CD4-positive, alpha-beta memory T cell (primary cell): ENCODE measurements around the gene GKAP1. TPM values are rescaled to one million over a fixed set of nuclear protein-coding genes. Genes with fewer than 3 reads are reported as not detected.
"Not testable (repeated sequence)": the region's sequence is repeated elsewhere in the genome, so short reads cannot be mapped to it uniquely, and the experiment has no call there.

Experiments used
- CTCF ChIA-PET: fragments of 350-600 bp; sonication (Branson Sonifier 250); formaldehyde crosslinking; loops from one replicate; lab custom pipeline; 2021; ENCODE audit warnings: inconsistent platforms; ENCODE audit not compliant: partially characterized antibody; lab: Charles Lee
- POLR2A ChIA-PET: fragments of 350-600 bp; sonication (Branson Sonifier 250); formaldehyde crosslinking; loops from one replicate; lab custom pipeline; 2021; ENCODE audit not compliant: partially characterized antibody; lab: Charles Lee
- DNase-seq, 5 donors: peaks; one replicate each; pipeline versions ENCODE4 v3.0.0 to v3.0.0-alpha.2; 2020 to 2022; ENCODE audit warnings: mixed read lengths in 1 of 5
- H3K27ac ChIP-seq: one replicate; pipeline ENCODE4 v1.7.0; 2013; ENCODE audit warnings: low read depth, low read length
- H3K27me3 ChIP-seq: 2 replicates; pipeline ENCODE4 v1.7.0; 2013; ENCODE audit warnings: mild to moderate bottlenecking, low read length, moderate library complexity; ENCODE audit not compliant: insufficient read depth
- H3K36me3 ChIP-seq: 2 replicates; pipeline ENCODE4 v1.7.0; 2013; ENCODE audit warnings: mild to moderate bottlenecking, low read length, moderate library complexity; ENCODE audit not compliant: insufficient read depth
- H3K4me1 ChIP-seq: 2 replicates; pipeline ENCODE4 v1.7.0; 2013; ENCODE audit warnings: mild to moderate bottlenecking, low read length, moderate library complexity; ENCODE audit not compliant: insufficient read depth
- H3K4me3 ChIP-seq, 2 donors: one replicate each; pipeline ENCODE4 v1.7.0; 2013; ENCODE audit warnings: low read length in 2 of 2, mild to moderate bottlenecking in 1 of 2
- H3K9me3 ChIP-seq, 2 donors: one replicate each; pipeline ENCODE4 v1.7.0; 2013; ENCODE audit warnings: low read length in 2 of 2, control low read depth in 1 of 2; ENCODE audit not compliant: control insufficient read depth in 1 of 2
- H3K27ac Mint-ChIP-seq, 7 donors: one replicate each; pipeline ENCODE4 v1.8.0; 2020 to 2021; ENCODE audit warnings: mixed read lengths in 7 of 7, mild to moderate bottlenecking in 6 of 7, inconsistent platforms in 3 of 7, moderate library complexity in 3 of 7
- H3K27me3 Mint-ChIP-seq, 2 donors: one replicate each; pipeline ENCODE4 v1.8.0; 2020 to 2021; ENCODE audit warnings: mixed read lengths in 2 of 2
- H3K36me3 Mint-ChIP-seq, 2 donors: one replicate each; pipeline ENCODE4 v1.8.0; 2020 to 2021; ENCODE audit warnings: mixed read lengths in 2 of 2, inconsistent platforms in 1 of 2, mild to moderate bottlenecking in 1 of 2
- H3K4me1 Mint-ChIP-seq, 4 donors: one replicate each; pipeline ENCODE4 v1.8.0; 2020 to 2021; ENCODE audit warnings: mixed read lengths in 4 of 4, mild to moderate bottlenecking in 1 of 4
- H3K4me3 Mint-ChIP-seq, 8 donors: one replicate each; pipeline ENCODE4 v1.8.0; 2020 to 2021; ENCODE audit warnings: mixed read lengths in 8 of 8, mild to moderate bottlenecking in 7 of 8, moderate library complexity in 6 of 8, inconsistent platforms in 3 of 8
- H3K9me3 Mint-ChIP-seq, 8 donors: one replicate each; pipeline ENCODE4 v1.8.0; 2020 to 2021; ENCODE audit warnings: mixed read lengths in 8 of 8, mild to moderate bottlenecking in 5 of 8, inconsistent platforms in 3 of 8, moderate library complexity in 1 of 8
- intact Hi-C: fragments of 100-400 bp; cut with micrococcal nuclease; formaldehyde crosslinking; loops from one replicate; pipeline ENCODE4 v1.15.1; 2023
- polyA plus RNA-seq, 2 donors: library from polyadenylated mRNA; unstranded; fragments of 300-500 nt; fragmentation: Illumina TruSeq; gene quantifications; one replicate each; pipeline ENCODE4 v1.2.3, GENCODE V29; 2021
- total RNA-seq, 2 experiments: library from RNA; stranded (reverse); gene quantifications; one replicate each; pipeline ENCODE4 v1.2.3, GENCODE V29; 2021

Gene GKAP1
- total and polyA plus RNA-seq, 4 experiments from 2014 or later: 3.3 to 13.1 (median 9.0) TPM

DNA sequence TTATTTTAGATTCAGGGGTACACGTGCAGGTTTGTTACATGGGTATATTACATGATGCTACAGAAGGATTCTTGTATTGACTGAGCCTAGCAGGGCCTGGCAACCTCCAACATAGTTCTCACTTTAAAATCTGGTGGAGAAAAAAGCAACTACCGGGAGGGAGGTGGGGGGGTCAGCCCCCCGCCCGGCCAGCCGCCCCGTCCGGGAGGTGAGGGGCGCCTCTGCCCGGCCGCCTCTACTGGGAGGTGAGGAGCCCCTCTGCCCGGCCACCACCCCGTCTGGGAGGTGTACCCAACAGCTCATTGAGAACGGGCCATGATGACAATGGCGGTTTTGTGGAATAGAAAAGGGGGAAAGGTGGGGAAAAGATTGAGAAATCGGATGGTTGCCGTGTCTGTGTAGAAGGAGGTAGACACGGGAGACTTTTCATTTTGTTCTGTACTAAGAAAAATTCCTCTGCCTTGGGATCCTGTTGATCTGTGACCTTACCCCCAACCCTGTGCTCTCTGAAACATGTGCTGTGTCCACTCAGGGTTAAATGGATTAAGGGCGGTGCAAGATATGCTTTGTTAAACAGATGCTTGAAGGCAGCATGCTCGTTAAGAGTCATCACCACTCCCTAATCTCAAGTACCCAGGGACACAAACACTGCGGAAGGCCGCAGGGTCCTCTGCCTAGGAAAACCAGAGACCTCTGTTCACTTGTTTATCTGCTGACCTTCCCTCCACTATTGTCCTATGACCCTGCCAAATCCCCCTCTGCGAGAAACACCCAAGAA is 88.8 kb downstream of the GKAP1 start:
- H3K27me3 Mint-ChIP-seq, H3K9me3 ChIP-seq, intact Hi-C loops, H3K27ac Mint-ChIP-seq, H3K36me3 Mint-ChIP-seq, H3K9me3 Mint-ChIP-seq, CTCF ChIA-PET, H3K4me3 Mint-ChIP-seq, H3K27me3 ChIP-seq, H3K36me3 ChIP-seq, H3K4me3 ChIP-seq, H3K4me1 Mint-ChIP-seq, H3K27ac ChIP-seq, H3K4me1 ChIP-seq, POLR2A ChIA-PET, DNase-seq: not testable (repeated sequence)

DNA sequence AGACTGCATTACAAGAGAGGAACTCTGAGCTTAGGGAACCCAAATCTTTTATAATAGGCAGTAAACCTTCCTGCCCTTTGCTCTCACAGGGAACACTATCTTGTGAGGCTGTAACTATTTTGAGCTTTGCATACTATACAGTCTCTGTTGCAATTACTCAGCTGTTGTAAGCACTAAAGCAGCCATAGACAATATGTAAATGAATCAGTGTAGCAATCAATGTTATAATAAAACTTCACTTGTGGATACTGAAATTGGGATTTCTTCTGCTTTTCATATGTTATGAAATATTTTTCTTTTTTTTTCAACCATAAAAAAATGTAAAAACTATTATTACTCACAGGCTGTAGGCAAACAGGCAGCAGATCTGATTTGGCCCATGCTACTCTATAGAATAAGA is 93.1 kb downstream of the GKAP1 start:
- Histone ChIP-seq H3K9me3 (no peaks in the 10 kb centered on the region), H3K27me3 (no peaks in the 10 kb centered on the region), H3K27ac (no peak overlapping the region), H3K4me1 (no peaks in the 10 kb centered on the region), H3K36me3 (no peaks in the 10 kb centered on the region), H3K4me3 (no peak overlapping the region)
- no peak overlapping the region for H3K4me3 Mint-ChIP-seq
- no peak for DNase-seq
- ChIA-PET CTCF (no interaction called here), POLR2A (no interaction called here)
- H3K27me3 Mint-ChIP-seq: peaks cover 0 to 2% of the 10 kb centered on the region in 2 donors
- H3K4me1 Mint-ChIP-seq: no peaks in the 10 kb centered on the region
- H3K36me3 Mint-ChIP-seq: peaks cover 0 to 5% of the 10 kb centered on the region in 2 donors
- intact Hi-C loops: no loop called here
- peaks cover 0 to 8% (median 3%) of the 10 kb centered on the region in 8 donors for H3K9me3 Mint-ChIP-seq
- no peak overlapping the region for H3K27ac Mint-ChIP-seq

DNA sequence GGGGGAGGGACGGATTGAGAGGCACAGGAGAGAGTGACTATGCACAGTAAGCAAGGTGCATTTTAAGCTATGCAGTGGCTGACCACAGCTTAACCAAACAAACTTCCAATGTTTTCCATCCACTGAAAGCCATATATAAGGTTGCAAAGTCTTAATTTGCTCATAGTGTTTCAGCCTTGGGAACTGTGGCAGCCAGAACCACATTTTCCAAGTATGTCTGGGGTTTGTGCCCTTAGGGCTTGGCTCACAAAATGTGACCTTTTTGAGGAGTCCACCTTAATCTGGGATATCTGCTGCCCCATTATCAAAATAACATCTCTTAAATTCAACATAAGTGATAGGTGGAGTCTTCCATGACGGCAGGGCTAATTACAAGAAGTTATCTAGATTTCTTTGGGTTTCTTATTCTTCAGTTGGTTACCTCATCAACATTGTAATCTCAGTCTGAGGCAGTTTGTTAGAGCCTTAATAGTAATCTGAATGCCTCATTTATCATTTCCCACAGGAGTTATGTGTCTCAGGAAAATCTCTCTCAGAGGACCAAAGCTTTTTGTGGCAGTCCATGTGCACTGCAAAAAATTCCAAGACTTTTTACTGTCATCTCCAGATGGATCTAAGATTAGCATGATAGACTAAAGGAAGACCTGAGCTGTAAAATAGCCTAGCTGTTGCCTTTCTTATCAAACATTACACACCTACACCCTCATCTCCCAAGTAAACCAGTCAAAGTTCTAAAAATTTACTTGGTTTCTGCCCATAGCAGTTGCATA is 94.7 kb downstream of the GKAP1 start:
- H3K9me3 ChIP-seq: no peaks in the 10 kb centered on the region
- CTCF ChIA-PET: no interaction called here
- peaks cover 0 to 5% of the 10 kb centered on the region in 2 donors for H3K36me3 Mint-ChIP-seq
- no peaks in the 10 kb centered on the region for H3K27me3 ChIP-seq
- no peaks in the 10 kb centered on the region for H3K4me1 Mint-ChIP-seq
- no peak for DNase-seq
- peaks cover 0 to 8% (median 3%) of the 10 kb centered on the region in 8 donors for H3K9me3 Mint-ChIP-seq
- no peak overlapping the region for H3K4me3 Mint-ChIP-seq
- peaks cover 0 to 2% of the 10 kb centered on the region in 2 donors for H3K27me3 Mint-ChIP-seq
- intact Hi-C loops: no loop called here
- H3K36me3 ChIP-seq: no peaks in the 10 kb centered on the region
- H3K27ac Mint-ChIP-seq: no peak overlapping the region
- H3K4me1 ChIP-seq: no peaks in the 10 kb centered on the region
- no peak overlapping the region for H3K4me3 ChIP-seq
- H3K27ac ChIP-seq: no peak overlapping the region
- POLR2A ChIA-PET: no interaction called here

DNA sequence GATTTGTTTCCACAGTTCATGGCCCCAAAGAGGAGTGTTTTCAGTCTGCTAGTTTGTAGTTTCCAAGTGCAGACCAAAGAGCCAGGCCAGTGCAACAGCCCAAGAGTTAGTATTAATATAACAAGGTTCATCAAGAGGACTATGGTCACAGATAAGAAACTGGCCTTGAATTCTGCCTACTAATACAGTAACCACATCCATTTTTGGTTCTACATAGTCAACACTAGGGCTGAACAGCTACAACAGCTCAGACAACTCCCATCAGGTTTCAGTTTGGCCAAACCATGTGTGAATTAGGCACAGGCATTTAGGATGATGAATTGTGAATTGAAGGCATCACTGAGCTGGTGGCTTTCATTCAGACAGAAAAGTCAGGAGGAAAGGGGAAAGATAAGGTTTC is 96.1 kb downstream of the GKAP1 start:
- H3K36me3 Mint-ChIP-seq: peaks cover 0 to 5% of the 10 kb centered on the region in 2 donors
- POLR2A ChIA-PET: no interaction called here
- H3K36me3 ChIP-seq: no peaks in the 10 kb centered on the region
- no peaks in the 10 kb centered on the region for H3K4me1 Mint-ChIP-seq
- H3K27ac Mint-ChIP-seq: no peak overlapping the region
- H3K9me3 Mint-ChIP-seq: peaks cover 0 to 8% (median 4%) of the 10 kb centered on the region in 8 donors
- H3K4me1 ChIP-seq: no peaks in the 10 kb centered on the region
- H3K4me3 ChIP-seq: no peak overlapping the region
- H3K27me3 ChIP-seq: no peaks in the 10 kb centered on the region
- DNase-seq: no peak
- no peak overlapping the region for H3K27ac ChIP-seq
- peaks cover 0 to 2% of the 10 kb centered on the region in 2 donors for H3K27me3 Mint-ChIP-seq
- intact Hi-C loops: no loop called here
- no peak overlapping the region for H3K4me3 Mint-ChIP-seq
- CTCF ChIA-PET: no interaction called here
- no peaks in the 10 kb centered on the region for H3K9me3 ChIP-seq

DNA sequence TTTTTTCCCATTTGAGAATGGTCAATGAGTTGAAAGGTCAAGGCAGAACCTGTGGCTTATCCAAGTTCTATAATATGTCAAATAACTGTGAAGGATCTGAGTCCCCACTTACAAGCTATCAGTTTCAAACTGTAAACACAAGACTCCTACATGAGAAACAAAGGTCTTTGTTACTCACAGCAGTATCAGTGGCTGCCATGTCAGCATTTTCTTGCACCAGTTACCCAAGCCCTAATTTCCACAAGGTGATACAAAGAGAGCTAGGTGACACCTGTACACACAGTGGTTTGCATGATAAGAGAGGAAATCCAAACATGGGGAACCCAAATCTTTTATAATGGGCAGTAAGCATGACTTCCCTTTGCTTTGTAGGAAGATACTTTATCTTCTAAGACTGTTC is 101.8 kb downstream of the GKAP1 start:
- no peak overlapping the region for H3K4me3 ChIP-seq
- H3K9me3 ChIP-seq: no peaks in the 10 kb centered on the region
- H3K4me3 Mint-ChIP-seq: no peak overlapping the region
- ChIA-PET POLR2A (interaction anchor here (0.6 kb wide), 1 partner anchor 205 kb away, joined by 3 read pairs; no protein-coding TSS in a partner anchor), CTCF (no interaction called here)
- peaks cover 0 to 3% (median 0%) of the 10 kb centered on the region in 8 donors for H3K9me3 Mint-ChIP-seq
- no peak overlapping the region for H3K27ac ChIP-seq
- no peaks in the 10 kb centered on the region for H3K36me3 ChIP-seq
- H3K27me3 ChIP-seq: no peaks in the 10 kb centered on the region
- no peaks in the 10 kb centered on the region for H3K36me3 Mint-ChIP-seq
- H3K27ac Mint-ChIP-seq: no peak overlapping the region
- DNase-seq: no peak
- intact Hi-C loops: no loop called here
- H3K4me1 ChIP-seq: no peaks in the 10 kb centered on the region
- H3K4me1 Mint-ChIP-seq: no peaks in the 10 kb centered on the region
- H3K27me3 Mint-ChIP-seq: no peaks in the 10 kb centered on the region

DNA sequence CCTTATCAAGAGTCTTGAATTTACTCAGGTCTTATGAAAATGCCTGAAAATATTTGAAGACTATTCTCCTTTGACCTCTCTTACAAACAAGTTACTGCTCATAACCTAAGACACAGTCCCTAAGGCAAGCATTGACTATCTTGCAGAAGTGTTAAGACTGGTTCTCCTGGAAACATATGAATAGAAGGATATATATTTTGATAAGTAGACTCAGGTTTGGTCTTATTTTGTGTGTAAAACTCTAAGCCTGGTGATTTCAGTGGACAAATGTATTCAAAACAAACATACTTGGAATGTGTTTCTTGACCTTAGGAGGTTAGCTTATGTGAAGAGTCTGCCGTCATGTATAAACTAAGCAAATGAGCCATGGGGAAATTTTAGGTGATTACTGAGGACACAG is 102.3 kb downstream of the GKAP1 start:
- CTCF ChIA-PET: no interaction called here
- DNase-seq: no peak
- Mint-ChIP-seq H3K27me3 (no peaks in the 10 kb centered on the region), H3K4me1 (no peaks in the 10 kb centered on the region), H3K27ac (peak overlapping the region in 1 of 7 donors; percentile 1), H3K4me3 (no peak overlapping the region), H3K9me3 (peaks cover 0 to 3% (median 0%) of the 10 kb centered on the region in 8 donors), H3K36me3 (no peaks in the 10 kb centered on the region)
- intact Hi-C loops: no loop called here
- Histone ChIP-seq H3K27me3 (no peaks in the 10 kb centered on the region), H3K4me3 (no peak overlapping the region), H3K4me1 (no peaks in the 10 kb centered on the region), H3K9me3 (no peaks in the 10 kb centered on the region), H3K27ac (no peak overlapping the region), H3K36me3 (no peaks in the 10 kb centered on the region)
- POLR2A ChIA-PET: interaction anchor here (0.6 kb wide), 1 partner anchor 205 kb away, joined by 3 read pairs; no protein-coding TSS in a partner anchor

DNA sequence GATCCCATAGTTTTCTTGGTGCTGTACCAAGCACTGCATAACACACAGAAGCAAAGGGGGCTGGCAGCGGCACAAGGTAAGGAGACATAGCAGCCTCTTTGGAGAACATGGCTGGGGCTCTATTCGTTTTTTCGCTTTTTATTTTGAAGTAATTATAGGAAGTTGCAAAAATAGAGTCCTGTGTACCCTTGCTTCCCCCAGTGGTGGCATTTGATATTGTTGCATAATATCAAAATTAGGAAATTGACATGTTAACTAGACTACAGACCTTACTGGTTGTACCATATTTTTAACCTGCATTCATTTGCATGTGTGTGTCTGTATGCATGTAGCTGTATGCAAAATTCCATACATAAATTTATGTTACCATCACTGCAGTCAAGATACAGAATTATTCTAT is 103.2 kb downstream of the GKAP1 start:
- no peaks in the 10 kb centered on the region for H3K27me3 Mint-ChIP-seq
- intact Hi-C loops: no loop called here
- H3K4me1 ChIP-seq: no peaks in the 10 kb centered on the region
- H3K9me3 ChIP-seq: no peaks in the 10 kb centered on the region
- POLR2A ChIA-PET: no interaction called here
- no peak overlapping the region for H3K27ac Mint-ChIP-seq
- H3K27ac ChIP-seq: no peak overlapping the region
- H3K4me1 Mint-ChIP-seq: peaks cover 2 to 3% (median 2%) of the 10 kb centered on the region in 4 donors
- peak in 2 of 5 donors; percentile 11 to 20 for DNase-seq
- no peak overlapping the region for H3K4me3 ChIP-seq
- no peak overlapping the region for H3K4me3 Mint-ChIP-seq
- H3K36me3 Mint-ChIP-seq: no peaks in the 10 kb centered on the region
- no peaks in the 10 kb centered on the region for H3K36me3 ChIP-seq
- peaks cover 0 to 3% (median 0%) of the 10 kb centered on the region in 8 donors for H3K9me3 Mint-ChIP-seq
- CTCF ChIA-PET: no interaction called here
- H3K27me3 ChIP-seq: no peaks in the 10 kb centered on the region
